ENCODE data around the gene MT1G.

The MT1G gene

DNA sequence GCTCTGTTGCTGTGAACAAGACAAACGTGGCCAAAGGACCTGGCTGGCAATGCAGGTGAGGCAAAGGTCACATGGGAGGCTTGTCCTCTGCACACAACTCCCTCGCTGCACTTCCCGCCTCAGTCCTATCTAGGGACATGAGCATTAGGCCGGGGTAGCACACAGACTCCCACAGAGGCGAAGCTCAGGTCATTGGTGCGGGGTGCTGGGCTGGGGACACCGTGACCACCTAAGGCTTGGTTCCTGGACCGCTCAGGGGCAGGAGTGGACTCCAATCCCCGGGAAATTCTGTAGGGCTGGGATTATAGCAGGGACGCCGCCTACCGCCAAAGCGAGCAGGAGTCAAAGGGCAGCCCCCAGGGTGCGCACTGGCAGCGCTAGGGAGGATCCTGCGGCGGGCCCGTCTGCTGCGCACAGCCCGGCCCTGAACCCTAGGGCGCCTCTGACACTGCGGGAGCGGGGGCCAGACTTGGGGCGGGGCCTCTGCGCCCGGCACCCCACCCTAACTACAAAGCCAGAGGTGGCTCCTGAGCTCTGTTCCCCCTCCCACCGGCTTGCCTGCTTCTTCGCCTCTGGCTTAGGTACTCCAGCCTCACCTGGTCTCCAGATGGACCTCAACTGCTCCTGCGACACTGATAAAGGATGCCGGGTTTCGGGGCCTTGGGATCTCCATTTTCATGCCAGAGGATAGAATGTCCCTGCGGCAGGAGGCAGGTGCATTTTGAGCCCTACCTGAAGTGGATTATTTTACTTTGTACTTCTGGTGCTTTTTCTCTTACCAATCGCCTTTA is 20.0 kb downstream of the MT1G start:
- TF ChIP-seq, protein P1, sequence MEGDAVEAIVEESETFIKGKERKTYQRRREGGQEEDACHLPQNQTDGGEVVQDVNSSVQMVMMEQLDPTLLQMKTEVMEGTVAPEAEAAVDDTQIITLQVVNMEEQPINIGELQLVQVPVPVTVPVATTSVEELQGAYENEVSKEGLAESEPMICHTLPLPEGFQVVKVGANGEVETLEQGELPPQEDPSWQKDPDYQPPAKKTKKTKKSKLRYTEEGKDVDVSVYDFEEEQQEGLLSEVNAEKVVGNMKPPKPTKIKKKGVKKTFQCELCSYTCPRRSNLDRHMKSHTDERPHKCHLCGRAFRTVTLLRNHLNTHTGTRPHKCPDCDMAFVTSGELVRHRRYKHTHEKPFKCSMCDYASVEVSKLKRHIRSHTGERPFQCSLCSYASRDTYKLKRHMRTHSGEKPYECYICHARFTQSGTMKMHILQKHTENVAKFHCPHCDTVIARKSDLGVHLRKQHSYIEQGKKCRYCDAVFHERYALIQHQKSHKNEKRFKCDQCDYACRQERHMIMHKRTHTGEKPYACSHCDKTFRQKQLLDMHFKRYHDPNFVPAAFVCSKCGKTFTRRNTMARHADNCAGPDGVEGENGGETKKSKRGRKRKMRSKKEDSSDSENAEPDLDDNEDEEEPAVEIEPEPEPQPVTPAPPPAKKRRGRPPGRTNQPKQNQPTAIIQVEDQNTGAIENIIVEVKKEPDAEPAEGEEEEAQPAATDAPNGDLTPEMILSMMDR (IDR thresholded peaks at IDR 0.05; ENCODE audit: insufficient read depth, missing control alignments): no peak
- no peak for DNase-seq (ENCODE audit: insufficient read length, low spot score)
- FAIRE-seq: no peak

DNA sequence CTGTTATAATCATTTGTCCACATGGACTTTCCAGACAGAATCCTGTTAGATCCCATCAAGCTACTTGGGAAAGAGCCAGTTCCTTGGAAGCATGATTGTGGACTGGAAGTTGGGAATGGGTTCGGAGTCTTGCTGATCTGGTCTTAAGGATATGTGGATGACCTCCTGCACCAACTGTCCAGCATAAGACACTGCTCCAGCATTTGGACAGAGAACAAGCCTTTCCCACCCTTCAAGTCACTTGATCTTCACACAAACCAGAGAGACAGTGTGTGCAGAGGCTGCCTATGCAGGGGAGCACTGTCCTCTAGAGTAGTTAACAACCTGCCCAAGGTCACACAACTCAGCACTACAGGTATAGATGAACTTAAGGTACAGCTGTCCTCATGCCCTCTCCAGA is 22.0 kb downstream of the MT1G start:
- no peak for FAIRE-seq
- DNase-seq (ENCODE audit: insufficient read length, low spot score): no peak
- TF ChIP-seq, protein P1 (IDR thresholded peaks at IDR 0.05; ENCODE audit: insufficient read depth, missing control alignments): no peak

DNA sequence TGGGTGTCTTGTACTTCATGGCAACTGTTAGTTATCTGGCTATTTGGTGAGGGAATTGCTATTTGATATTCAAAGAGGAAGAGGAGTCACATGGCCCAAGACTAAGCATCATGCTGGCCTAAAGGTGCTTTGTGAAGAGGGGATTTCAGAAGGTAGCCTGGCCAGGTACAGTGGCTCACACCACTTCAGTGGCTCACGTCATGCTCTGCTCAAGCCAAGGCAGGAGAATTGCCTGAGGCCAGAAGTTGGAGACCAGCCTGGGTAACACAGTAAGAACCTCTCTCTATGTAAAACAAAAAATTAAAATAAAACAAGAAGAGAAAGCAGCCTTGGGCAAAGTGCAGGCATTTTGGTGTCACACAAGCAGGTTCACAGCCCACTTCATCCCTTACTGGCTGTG is 22.6 kb downstream of the MT1G start:
- TF ChIP-seq, protein P1 (IDR thresholded peaks at IDR 0.05; ENCODE audit: insufficient read depth, missing control alignments): no peak
- DNase-seq (ENCODE audit: insufficient read length, low spot score) (no peak), FAIRE-seq (no peak)

DNA sequence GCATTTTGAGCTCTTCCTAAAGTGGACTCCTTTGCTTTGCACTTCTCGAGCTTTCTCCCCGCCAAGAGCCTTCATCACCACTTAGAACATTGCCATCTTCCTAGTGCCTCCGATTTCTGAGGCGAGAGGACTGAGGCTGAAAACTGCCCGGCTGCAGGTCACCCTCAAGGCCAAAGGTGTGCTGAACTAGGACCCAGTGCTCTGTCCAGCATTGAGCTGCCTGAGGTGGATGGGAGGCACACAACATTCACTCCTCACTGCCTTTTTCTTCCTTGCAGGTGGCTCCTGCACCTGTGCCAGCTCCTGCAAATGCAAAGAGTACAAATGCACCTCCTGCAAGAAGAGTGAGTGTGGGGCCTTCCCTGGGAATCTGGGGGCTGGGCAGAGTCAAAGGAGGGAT is 24.0 kb downstream of the MT1G start:
- FAIRE-seq (no peak), DNase-seq (ENCODE audit: insufficient read length, low spot score) (no peak)
- TF ChIP-seq, protein P1 (IDR thresholded peaks at IDR 0.05; ENCODE audit: insufficient read depth, missing control alignments): no peak

DNA sequence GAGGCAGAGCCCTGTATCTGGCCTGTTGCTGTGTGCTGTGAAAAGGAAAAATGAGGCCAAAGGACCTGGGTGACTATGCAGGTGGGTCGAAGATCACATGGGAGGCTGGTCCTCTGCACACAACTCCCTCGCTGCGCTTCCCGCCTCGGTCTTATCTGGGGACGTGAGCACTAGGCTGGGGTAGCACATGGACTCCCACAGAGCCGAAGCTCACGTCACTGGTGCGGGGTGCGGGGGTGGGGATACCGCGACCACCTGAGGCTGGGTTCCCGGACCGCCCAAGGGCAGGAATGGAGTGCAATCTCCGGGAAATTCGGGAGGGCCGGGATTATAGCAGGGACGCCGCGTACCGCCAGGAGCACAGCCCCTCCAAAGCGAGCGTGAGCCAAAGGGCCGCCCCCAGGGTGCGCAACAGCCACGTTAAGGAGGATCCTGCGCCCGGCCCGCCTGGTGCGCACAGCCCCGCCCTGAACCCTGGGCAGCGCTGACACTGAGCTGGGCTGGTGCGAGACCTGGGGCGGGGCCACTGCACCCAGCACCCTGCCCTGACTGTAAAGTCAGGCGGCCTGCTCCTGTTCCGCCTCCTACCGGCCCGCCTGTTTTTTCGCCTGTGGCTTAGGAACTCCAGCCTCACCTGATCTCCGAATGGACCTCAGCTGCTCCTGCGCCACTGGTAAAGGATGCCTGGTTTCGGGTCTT is 24.6 kb downstream of the MT1G start:
- DNase-seq (ENCODE audit: insufficient read length, low spot score): no peak
- no peak for FAIRE-seq
- TF ChIP-seq, protein P1 (IDR thresholded peaks at IDR 0.05; ENCODE audit: insufficient read depth, missing control alignments): no peak

DNA sequence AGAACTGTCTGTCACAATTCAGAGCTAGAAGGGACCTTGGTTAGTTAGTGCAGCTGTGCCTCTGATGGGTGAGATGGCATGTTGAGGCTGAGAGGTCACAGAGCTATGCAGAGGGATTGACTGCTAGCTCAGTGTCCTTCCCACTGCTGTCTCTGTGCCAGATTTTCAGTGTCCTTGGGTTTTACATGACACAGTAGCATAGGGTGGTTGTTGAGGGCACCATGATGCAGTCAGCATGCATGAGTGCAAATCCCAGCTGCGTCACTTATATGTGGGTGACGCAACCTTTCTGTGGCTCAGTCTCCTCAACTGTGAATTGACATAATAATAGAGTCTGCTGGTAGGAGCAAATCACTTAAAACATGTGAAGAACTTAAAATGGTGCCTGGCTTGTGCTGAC is 26.7 kb downstream of the MT1G start:
- FAIRE-seq: no peak
- TF ChIP-seq, protein P1 (IDR thresholded peaks at IDR 0.05; ENCODE audit: insufficient read depth, missing control alignments): no peak
- DNase-seq (ENCODE audit: insufficient read length, low spot score): no peak

DNA sequence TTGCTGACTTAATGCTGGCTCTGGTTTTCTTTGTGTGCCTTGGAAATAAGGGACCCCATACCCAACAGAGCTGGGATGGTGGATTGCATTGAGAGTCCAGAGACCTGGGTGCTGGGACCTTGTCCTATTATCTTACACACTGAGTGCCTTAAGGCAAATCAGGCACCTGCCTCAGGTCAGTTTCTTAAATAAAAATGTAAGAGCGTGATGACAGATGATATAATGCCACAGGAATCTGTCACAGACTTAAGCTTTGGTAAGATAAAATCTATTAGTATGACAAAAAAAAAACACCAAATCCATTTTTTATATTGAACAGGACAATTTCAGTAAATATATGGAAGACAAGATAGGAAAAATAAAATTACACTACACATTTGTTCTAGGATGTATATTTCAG is 27.8 kb downstream of the MT1G start:
- TF ChIP-seq, protein P1 (IDR thresholded peaks at IDR 0.05; ENCODE audit: insufficient read depth, missing control alignments): no peak
- DNase-seq (ENCODE audit: insufficient read length, low spot score) (no peak), FAIRE-seq (no peak)
